Measurements from ENCODE around the gene PAQR5.

- TF ChIP-seq CTCF (conservative IDR thresholded peaks at IDR 0.05; ENCODE audit: low read length), result no peak
- TF ChIP-seq EZH2phosphoT487 (IDR thresholded peaks at IDR 0.05; ENCODE audit: borderline replicate concordance), result no peak
These were observed 135.5 kb downstream of the PAQR5 start for GRCh38 chr15:69434238-69434637.

Data from Loucy (cell line).